ENCODE data around the gene DHPS.
A peak's percentile ranks its signal among the peaks of the same experiment; 100 is the strongest.
"Not testable (repeated sequence)": the region's sequence is repeated elsewhere in the genome, so short reads cannot be mapped to it uniquely, and the experiment has no call there.

Gene DHPS

GRCh38 chr19:12652219-12652618 is 29.5 kb downstream of the DHPS start:
- no peak overlapping the region for H3K4me3 ChIP-seq (ENCODE audit: low read depth, low read length)

GRCh38 chr19:12649941-12650340 is 31.7 kb downstream of the DHPS start:
- H3K4me3 ChIP-seq (ENCODE audit: low read depth, low read length) = no peak overlapping the region
- no peak for DNase-seq (ENCODE audit: low read depth)

More at GRCh38 chr19:12652219-12652618, 29.5 kb downstream of the DHPS start:
- no peak for DNase-seq (ENCODE audit: low read depth)

GRCh38 chr19:12648088-12648487 is 33.6 kb downstream of the DHPS start:
- H3K4me3 ChIP-seq (ENCODE audit: low read depth, low read length) = peak overlapping the region; percentile 27
- DNase-seq (ENCODE audit: low read depth) = no peak

- H3K4me3 ChIP-seq (ENCODE audit: low read depth, low read length) = peak overlapping the region; percentile 27
Observed at GRCh38 chr19:12647490-12648071, 34.1 kb downstream of the DHPS start.

GRCh38 chr19:12647047-12647446 is 34.6 kb downstream of the DHPS start:
- no peak overlapping the region for H3K4me3 ChIP-seq (ENCODE audit: low read depth, low read length)
- no peak for DNase-seq (ENCODE audit: low read depth)

More at GRCh38 chr19:12647490-12648071, 34.1 kb downstream of the DHPS start:
- no peak for DNase-seq (ENCODE audit: low read depth)

- H3K4me3 ChIP-seq (ENCODE audit: low read depth, low read length) = no peak overlapping the region
- DNase-seq (ENCODE audit: low read depth) = no peak
Observed at GRCh38 chr19:12646551-12646950, 35.1 kb downstream of the DHPS start.

- DNase-seq (ENCODE audit: low read depth); H3K4me3 ChIP-seq (ENCODE audit: low read depth, low read length): not testable (repeated sequence)
Observed at GRCh38 chr19:12643716-12644115, 38.0 kb downstream of the DHPS start.

GRCh38 chr19:12642506-12642905 is 39.2 kb downstream of the DHPS start:
- H3K4me3 ChIP-seq (ENCODE audit: low read depth, low read length) = no peak overlapping the region
- no peak for DNase-seq (ENCODE audit: low read depth)

GRCh38 chr19:12641456-12641855 is 40.2 kb downstream of the DHPS start:
- H3K4me3 ChIP-seq (ENCODE audit: low read depth, low read length) = no peak overlapping the region
- no peak for DNase-seq (ENCODE audit: low read depth)

GRCh38 chr19:12639901-12640613 is 41.6 kb downstream of the DHPS start:
- H3K4me3 ChIP-seq (ENCODE audit: low read depth, low read length) = peak overlapping the region; percentile 18
- DNase-seq (ENCODE audit: low read depth) = no peak

- no peak for DNase-seq (ENCODE audit: low read depth)
Observed at GRCh38 chr19:12638611-12639182, 43.0 kb downstream of the DHPS start.

GRCh38 chr19:12636631-12637030 is 45.0 kb downstream of the DHPS start:
- H3K4me3 ChIP-seq (ENCODE audit: low read depth, low read length) = no peak overlapping the region
- no peak for DNase-seq (ENCODE audit: low read depth)

More at GRCh38 chr19:12638611-12639182, 43.0 kb downstream of the DHPS start:
- H3K4me3 ChIP-seq (ENCODE audit: low read depth, low read length) = no peak overlapping the region

GRCh38 chr19:12629215-12629614 is 52.5 kb downstream of the DHPS start:
- DNase-seq (ENCODE audit: low read depth) = no peak
- H3K4me3 ChIP-seq (ENCODE audit: low read depth, low read length) = no peak overlapping the region

GRCh38 chr19:12628040-12629022 is 53.3 kb downstream of the DHPS start:
- no peak for DNase-seq (ENCODE audit: low read depth)
- no peak overlapping the region for H3K4me3 ChIP-seq (ENCODE audit: low read depth, low read length)

- no peak overlapping the region for H3K4me3 ChIP-seq (ENCODE audit: low read depth, low read length)
- no peak for DNase-seq (ENCODE audit: low read depth)
Observed at GRCh38 chr19:12626958-12627357, 54.7 kb downstream of the DHPS start.
